ENCODE measurements around the gene ANKIB1. TPM values are rescaled to one million over a fixed set of nuclear protein-coding genes. Genes with fewer than 3 reads are reported as not detected.
"Not testable (repeated sequence)": the region's sequence is repeated elsewhere in the genome, so short reads cannot be mapped to it uniquely, and the experiment has no call there.

Gene ANKIB1
- total RNA-seq, 1 experiment from 2014 or later, result 31.9 TPM

- DNase-seq (ENCODE audit: low spot score), result no peak
Measured at GRCh38 chr7:92325858-92326257, 80.1 kb downstream of the ANKIB1 start.

- DNase-seq (ENCODE audit: low spot score), result no peak
Measured at GRCh38 chr7:92330835-92331438, 85.2 kb downstream of the ANKIB1 start.

- no peak for DNase-seq (ENCODE audit: low spot score)
Measured at GRCh38 chr7:92331508-92331907, 85.7 kb downstream of the ANKIB1 start.

- DNase-seq (ENCODE audit: low spot score), result no peak
Measured at GRCh38 chr7:92332782-92333181, 87.0 kb downstream of the ANKIB1 start.

- DNase-seq (ENCODE audit: low spot score), result no peak
Measured at GRCh38 chr7:92333866-92334265, 88.1 kb downstream of the ANKIB1 start.

- DNase-seq (ENCODE audit: low spot score), result no peak
Measured at GRCh38 chr7:92335574-92335973, 89.8 kb downstream of the ANKIB1 start.

GRCh38 chr7:92336662-92337340 lies 91.0 kb downstream of the ANKIB1 start:
- DNase-seq (ENCODE audit: low spot score), result no peak

- no peak for DNase-seq (ENCODE audit: low spot score)
Measured at GRCh38 chr7:92340016-92340415, 94.2 kb downstream of the ANKIB1 start.

- DNase-seq (ENCODE audit: low spot score), result no peak
Measured at GRCh38 chr7:92343714-92344113, 97.9 kb downstream of the ANKIB1 start.

- no peak for DNase-seq (ENCODE audit: low spot score)
Measured at GRCh38 chr7:92352009-92352408, 106.2 kb downstream of the ANKIB1 start.

GRCh38 chr7:92354214-92354613 lies 108.4 kb downstream of the ANKIB1 start:
- no peak for DNase-seq (ENCODE audit: low spot score)

- no peak for DNase-seq (ENCODE audit: low spot score)
Measured at GRCh38 chr7:92356406-92356805, 110.6 kb downstream of the ANKIB1 start.

- no peak for DNase-seq (ENCODE audit: low spot score)
Measured at GRCh38 chr7:92357260-92357659, 111.5 kb downstream of the ANKIB1 start.

GRCh38 chr7:92359179-92359578 lies 113.4 kb downstream of the ANKIB1 start:
- DNase-seq (ENCODE audit: low spot score), result not testable (repeated sequence)

- DNase-seq (ENCODE audit: low spot score), result no peak
Measured at GRCh38 chr7:92359801-92360200, 114.0 kb downstream of the ANKIB1 start.

GRCh38 chr7:92360387-92360786 lies 114.6 kb downstream of the ANKIB1 start:
- no peak for DNase-seq (ENCODE audit: low spot score)

GRCh38 chr7:92362131-92362530 lies 116.4 kb downstream of the ANKIB1 start:
- DNase-seq (ENCODE audit: low spot score), result no peak

GRCh38 chr7:92366730-92367129 lies 121.0 kb downstream of the ANKIB1 start:
- no peak for DNase-seq (ENCODE audit: low spot score)

- DNase-seq (ENCODE audit: low spot score), result no peak
Measured at GRCh38 chr7:92368741-92369140, 123.0 kb downstream of the ANKIB1 start.

- no peak for DNase-seq (ENCODE audit: low spot score)
Measured at GRCh38 chr7:92375013-92375412, 129.2 kb downstream of the ANKIB1 start.

- DNase-seq (ENCODE audit: low spot score), result no peak
Measured at GRCh38 chr7:92391071-92391470, 145.3 kb downstream of the ANKIB1 start.

- no peak for DNase-seq (ENCODE audit: low spot score)
Measured at GRCh38 chr7:92397542-92397941, 151.8 kb downstream of the ANKIB1 start.

GRCh38 chr7:92400013-92400412 lies 154.2 kb downstream of the ANKIB1 start:
- DNase-seq (ENCODE audit: low spot score), result no peak

Measured in H4 (cell line).